Measurements from ENCODE around the gene SDF2. TPM values are rescaled to one million over a fixed set of nuclear protein-coding genes. Genes with fewer than 3 reads are reported as not detected.

The SDF2 gene, protein sequence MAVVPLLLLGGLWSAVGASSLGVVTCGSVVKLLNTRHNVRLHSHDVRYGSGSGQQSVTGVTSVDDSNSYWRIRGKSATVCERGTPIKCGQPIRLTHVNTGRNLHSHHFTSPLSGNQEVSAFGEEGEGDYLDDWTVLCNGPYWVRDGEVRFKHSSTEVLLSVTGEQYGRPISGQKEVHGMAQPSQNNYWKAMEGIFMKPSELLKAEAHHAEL
- polyA plus RNA-seq (ENCODE audit: low read depth in 6 of 6): 10 to 100 TPM; 46.0 to 76.5 (median 61.7) TPM

DNA sequence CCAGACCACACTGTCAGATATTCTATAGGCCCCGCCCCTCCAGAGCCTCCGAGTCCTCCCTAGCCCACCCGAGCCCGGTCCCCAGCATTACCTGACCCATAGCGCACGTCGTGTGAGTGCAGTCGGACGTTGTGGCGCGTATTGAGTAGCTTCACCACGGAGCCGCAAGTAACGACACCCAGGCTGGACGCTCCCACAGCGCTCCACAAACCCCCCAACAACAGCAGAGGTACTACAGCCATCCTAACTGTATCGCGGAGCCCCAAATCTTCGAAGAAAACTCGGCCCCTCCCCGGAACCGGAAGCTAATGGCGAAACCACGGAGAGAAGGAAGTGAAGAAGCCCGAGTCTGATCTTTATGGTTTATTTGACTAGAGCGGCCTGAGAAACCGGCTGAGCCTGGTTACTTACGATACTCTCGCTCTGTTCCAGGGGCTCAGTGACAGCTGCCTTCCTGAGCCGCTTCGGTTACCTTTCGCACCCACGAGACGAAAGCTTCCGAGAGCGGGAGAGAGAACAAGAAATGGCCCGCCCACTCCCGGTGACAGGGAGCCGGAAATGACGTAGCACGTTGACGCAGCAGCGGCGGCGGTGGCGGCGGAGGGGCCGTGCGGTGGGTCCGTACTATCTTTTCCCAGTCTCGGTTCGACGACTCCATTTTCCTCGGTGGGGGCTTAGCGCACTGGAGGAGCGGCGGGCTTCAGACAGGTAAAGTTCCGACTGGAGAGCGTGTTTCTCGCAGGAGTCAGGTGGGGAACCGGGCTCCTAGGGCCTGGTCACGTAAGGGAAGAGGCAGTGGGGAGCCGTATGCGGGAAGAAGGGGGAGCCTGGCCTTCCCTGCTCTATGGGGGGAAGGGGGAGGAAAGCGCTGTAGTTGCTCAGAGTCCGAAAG lies at the start of gene SDF2, which contains the start of gene SUPT6H:
TSS of gene SDF2 (minus strand) at position 272 of the 892 bp plus-strand sequence. CDS start at position 242, 30 bp downstream.
TSS of gene SUPT6H (plus strand) at position 571 of the 892 bp plus-strand sequence. CDS start 11,197 bp downstream, outside the sequence.
- H3K27ac Mint-ChIP-seq: peak within 1 kb of the TSS; percentile 99 to 100 (median 100)
- peak; percentile 85 to 89 for ATAC-seq (ENCODE audit: low read depth in 2 of 2)
- H3K36me3 Mint-ChIP-seq: peaks cover 4 to 8% of the 10 kb centered on the region in 2 donors
- H3K9me3 Mint-ChIP-seq: no peaks in the 10 kb centered on the region
- peaks cover 49 to 63% (median 57%) of the 10 kb centered on the region in 3 donors for H3K4me1 Mint-ChIP-seq
- H3K4me3 Mint-ChIP-seq: peak within 1 kb of the TSS; percentile 95 to 100 (median 98)
- DNase-seq: peak; percentile 94
- no peaks in the 10 kb centered on the region for H3K27me3 Mint-ChIP-seq

DNA sequence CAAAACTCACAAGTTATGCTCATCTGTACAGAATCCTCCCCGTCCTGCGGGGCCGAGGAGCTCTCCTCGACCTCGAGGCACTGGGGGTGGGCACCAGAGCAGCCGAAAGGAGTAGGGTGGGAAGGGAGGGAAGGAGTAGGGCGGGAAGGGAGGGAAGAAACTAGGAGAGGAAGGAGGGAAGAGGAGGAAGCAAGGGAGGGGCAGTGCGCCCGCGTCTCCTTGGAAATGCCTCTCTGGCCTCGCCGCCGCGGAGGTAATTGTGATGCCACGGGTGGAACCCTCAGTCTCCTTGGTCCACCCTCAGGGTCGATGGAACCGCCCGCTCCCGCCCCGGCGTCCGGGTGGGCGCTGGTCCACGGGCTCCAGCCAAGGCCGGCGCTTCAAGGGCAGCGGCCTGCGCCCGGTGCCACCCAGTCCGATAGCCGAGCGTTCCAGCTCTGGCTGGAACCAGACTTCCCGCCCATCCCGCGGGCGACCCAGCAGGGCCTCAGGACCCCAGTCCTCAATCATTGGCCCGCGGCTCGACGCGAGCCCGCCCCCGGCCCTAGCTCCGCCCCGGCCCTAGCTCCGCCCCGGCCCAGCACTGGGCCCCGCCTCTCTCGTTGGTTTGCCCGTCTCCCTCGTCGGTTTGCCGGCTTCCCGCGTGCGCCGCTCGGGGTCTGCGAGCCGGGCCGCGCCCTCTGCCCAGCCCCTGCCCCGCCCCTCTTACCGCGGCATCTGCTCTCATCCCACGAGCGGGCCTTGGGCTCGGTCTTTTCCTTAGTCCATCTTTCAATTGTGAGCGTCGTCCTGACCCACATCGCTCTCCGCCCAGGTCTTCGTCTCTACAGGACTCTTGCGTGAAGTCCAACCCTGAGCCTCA lies 49.4 kb upstream of the SDF2 start:
- Mint-ChIP-seq H3K4me1 (peaks cover 21 to 22% (median 21%) of the 10 kb centered on the region in 3 donors), H3K4me3 (peak overlapping the region; percentile 77 to 95 (median 93)), H3K27me3 (no peaks in the 10 kb centered on the region), H3K27ac (peak overlapping the region; percentile 76 to 98 (median 90)), H3K36me3 (no peaks in the 10 kb centered on the region), H3K9me3 (no peaks in the 10 kb centered on the region)
- DNase-seq (peak; percentile 86), ATAC-seq (ENCODE audit: low read depth in 2 of 2) (peak; percentile 84 to 86)

DNA sequence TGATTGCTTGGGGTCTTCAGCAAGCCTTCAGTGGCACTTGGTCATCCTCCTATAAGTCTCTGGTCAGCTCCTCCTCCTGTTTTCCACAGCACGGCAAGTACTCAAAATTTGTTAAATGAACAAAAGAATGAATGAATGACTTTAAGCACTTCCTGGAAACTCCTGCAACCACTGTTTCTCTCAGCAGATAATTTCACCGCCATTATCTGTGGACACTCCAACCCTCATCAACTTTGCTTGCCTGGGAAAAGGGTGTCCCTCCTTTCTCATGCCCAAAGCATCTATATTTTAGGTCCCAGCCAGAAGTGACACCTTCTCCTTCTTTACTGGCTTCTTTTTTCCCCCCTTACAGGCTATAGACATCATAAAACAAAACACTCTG lies 45.6 kb upstream of the SDF2 start:
- Mint-ChIP-seq H3K4me3 (peak overlapping the region in 1 of 8 donors; percentile 1), H3K27me3 (no peaks in the 10 kb centered on the region), H3K9me3 (no peaks in the 10 kb centered on the region), H3K36me3 (peaks cover 0 to 15% of the 10 kb centered on the region in 2 donors), H3K27ac (peak overlapping the region in 2 of 6 donors; percentile 66 to 88), H3K4me1 (peaks cover 13 to 23% (median 17%) of the 10 kb centered on the region in 3 donors)
- DNase-seq (no peak), ATAC-seq (ENCODE audit: low read depth in 2 of 2) (no peak)

DNA sequence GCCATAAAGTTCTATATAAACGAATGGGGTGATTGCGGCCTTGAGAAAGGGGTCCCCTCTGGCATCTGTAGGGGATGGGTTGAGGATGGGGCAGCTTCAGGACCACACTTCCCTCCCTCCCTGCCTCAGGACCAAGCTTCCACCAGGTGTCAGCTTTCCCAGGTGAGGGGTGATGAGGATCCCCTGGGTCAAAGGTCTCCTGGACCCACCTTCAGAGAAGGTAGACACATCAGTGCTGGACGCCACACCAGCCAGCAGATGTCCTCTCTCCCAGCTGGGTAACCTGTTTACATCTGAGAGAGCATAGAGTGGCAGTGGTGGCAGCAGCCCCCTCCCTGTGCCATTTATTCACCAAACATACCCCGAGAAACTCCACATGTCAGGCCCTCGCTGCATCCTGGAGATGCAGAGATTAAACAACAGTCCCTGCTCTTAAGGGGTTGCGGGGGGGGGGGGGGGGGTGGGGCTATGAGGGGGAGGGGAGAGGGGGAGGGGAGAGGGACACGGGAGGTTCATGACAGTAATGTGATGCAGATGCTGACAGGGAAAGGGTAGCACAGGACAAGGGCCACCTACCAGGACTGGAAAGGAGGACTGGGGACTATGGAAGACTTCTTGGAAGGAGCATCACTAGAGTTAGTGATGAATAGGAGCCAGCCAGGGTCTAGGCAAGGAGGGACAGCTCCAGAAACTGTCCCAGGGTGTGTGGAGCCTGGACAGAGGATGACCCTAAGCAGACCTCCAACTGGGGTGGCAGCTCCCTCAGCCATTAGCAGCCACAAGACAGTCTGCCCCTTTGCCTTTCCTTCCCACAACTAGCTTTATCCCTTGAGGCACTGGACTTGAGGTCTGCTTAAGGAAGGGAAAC lies 45.0 kb upstream of the SDF2 start:
- no peaks in the 10 kb centered on the region for H3K9me3 Mint-ChIP-seq
- H3K36me3 Mint-ChIP-seq: peaks cover 0 to 18% of the 10 kb centered on the region in 2 donors
- H3K27ac Mint-ChIP-seq: peak overlapping the region in 1 of 6 donors; percentile 47
- H3K4me1 Mint-ChIP-seq: peaks cover 9 to 17% (median 10%) of the 10 kb centered on the region in 3 donors
- peak overlapping the region in 1 of 8 donors; percentile 1 for H3K4me3 Mint-ChIP-seq
- ATAC-seq (ENCODE audit: low read depth in 2 of 2) (no peak), DNase-seq (no peak)
- H3K27me3 Mint-ChIP-seq: no peaks in the 10 kb centered on the region

DNA sequence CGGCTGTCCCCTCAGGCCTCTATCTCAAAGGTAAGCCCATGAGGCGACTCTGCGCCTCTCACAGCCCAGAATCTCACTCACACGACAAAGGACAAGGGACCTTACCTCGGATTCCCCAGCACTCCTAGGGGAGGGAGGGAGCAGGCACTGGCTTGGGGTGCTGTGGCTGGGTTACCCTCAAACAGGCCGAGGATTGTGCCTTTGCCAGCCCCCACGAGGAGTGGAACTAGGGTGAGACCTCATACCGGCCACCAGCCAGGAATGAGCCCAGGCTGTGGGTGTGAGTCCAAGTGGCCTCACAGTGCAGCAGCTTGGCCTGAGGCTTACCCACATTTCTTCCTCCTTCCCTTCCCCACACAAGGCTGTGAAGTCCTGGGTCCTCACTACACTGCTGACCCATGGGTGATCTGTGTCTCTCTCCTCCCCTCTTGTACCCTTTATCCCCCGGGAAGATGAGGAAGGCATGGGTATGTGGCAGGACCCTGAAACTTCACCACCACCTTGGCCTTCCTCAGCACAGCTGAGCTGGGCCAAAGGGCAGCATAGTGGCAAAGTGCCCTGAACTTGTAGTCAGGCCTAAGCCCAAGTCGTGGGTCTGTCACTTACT lies 44.1 kb upstream of the SDF2 start:
- Mint-ChIP-seq H3K27ac (peak overlapping the region in 4 of 6 donors; percentile 3 to 90 (median 76)), H3K9me3 (no peaks in the 10 kb centered on the region)

DNA sequence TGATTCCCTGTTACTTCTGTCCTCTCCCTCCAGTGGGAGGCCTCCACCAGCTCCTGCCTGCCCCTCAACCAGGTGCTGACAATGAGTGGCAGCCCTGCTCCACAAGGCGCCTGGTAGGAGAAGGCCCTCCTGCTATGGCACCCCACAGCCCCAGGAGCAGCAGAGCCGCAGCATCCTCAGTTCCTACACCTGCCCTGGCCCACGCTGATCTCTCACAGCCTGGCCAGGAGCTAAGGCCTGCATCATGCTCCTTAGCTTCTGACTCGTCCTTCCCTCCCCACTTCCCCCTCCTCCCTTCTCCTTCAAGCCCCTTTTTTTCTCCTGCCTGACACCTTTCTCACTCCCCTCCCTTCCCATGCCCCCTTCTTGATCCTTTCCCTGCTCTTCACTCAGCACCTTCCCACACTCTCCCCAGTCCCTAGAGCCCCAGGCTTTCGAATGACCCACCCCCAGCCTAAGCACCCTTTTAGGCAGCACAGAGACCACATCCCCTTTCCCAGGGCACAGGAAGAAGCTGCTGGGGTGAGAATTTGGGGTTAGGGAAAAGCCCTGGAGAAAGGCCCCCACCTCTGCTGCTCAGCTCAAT lies 43.5 kb upstream of the SDF2 start:
- Mint-ChIP-seq H3K27me3 (no peaks in the 10 kb centered on the region), H3K36me3 (peaks cover 0 to 25% of the 10 kb centered on the region in 2 donors), H3K4me1 (peaks cover 0 to 8% (median 3%) of the 10 kb centered on the region in 3 donors), H3K27ac (peak overlapping the region in 3 of 6 donors; percentile 73 to 90 (median 80)), H3K9me3 (no peaks in the 10 kb centered on the region), H3K4me3 (peak overlapping the region in 1 of 8 donors; percentile 52)
- ATAC-seq (ENCODE audit: low read depth in 2 of 2): no peak
- no peak for DNase-seq

More for the DNA sequence above, 44.1 kb upstream of the SDF2 start:
- ATAC-seq (ENCODE audit: low read depth in 2 of 2) (no peak), DNase-seq (no peak)
- H3K36me3 Mint-ChIP-seq: peaks cover 0 to 23% of the 10 kb centered on the region in 2 donors
- H3K4me1 Mint-ChIP-seq: peaks cover 6 to 12% (median 9%) of the 10 kb centered on the region in 3 donors
- no peaks in the 10 kb centered on the region for H3K27me3 Mint-ChIP-seq
- no peak overlapping the region for H3K4me3 Mint-ChIP-seq

DNA sequence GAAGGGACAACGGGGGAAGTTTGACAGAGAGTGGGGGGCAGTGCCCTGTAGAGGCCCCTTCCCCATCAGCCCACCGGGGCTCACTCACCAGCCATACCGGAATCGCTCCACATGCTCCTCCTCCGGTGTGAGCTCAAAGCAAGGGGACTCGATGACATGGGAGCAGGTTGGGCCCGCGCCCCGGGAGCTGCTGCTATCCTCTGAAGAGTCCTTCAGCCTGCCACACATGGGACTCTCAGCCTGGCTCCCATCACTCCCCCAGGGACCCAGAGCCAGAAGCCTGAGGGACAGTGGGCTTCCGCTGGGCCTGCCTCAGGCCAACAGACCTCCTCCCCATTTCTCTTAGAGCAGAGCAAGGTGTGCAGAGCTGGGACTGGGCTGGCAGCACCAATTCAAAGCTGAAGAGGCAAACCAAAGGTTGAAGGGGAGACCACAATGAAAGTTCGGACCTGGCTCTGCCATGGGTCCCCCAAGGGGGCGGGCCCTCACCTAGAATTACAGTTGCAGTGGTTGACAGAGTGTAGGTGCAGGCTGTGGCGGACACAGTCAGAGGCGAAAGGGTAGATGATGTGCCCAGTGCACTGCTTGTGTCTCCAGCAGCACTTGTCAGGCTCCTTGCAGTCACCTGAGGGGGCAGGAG lies 42.6 kb upstream of the SDF2 start:
- DNase-seq: no peak
- no peak for ATAC-seq (ENCODE audit: low read depth in 2 of 2)
- Mint-ChIP-seq H3K9me3 (no peaks in the 10 kb centered on the region), H3K27ac (peak overlapping the region in 4 of 6 donors; percentile 13 to 86 (median 62)), H3K36me3 (peaks cover 0 to 25% of the 10 kb centered on the region in 2 donors), H3K4me1 (peaks cover 0 to 8% (median 0%) of the 10 kb centered on the region in 3 donors), H3K27me3 (no peaks in the 10 kb centered on the region), H3K4me3 (no peak overlapping the region)

DNA sequence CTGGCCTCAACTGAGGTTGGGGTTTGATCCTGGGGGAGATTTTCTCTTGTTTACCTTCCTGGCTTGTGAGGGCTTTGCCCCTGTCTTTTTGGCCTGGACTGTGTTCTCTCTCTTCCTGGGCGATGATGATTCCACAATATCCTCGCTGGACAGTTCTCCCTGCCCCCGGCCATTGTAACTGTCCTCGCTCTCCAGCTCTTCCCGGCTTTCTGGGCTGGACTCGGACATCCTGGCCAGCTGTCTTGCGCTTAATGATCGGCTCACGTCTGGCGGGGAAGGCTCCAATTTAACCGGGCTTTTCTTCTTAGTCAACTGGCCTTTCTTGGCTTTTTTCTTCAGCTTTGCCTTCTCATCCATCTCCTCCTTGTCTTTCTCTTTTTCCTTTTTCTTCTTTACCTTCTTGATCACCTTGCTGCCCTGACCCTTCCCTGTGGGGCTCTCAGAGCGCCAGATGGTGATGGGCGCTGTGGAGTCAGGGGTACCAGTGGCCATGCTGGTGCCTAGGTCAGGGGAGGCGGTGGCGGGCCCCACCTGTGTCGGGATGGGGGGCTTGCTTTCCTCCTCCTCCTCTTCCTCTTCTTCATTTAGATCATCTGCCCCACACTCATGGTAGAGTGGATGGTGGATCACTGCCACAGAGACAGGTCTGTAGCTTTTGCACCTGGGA lies 42.0 kb upstream of the SDF2 start:
- H3K9me3 Mint-ChIP-seq: no peaks in the 10 kb centered on the region
- DNase-seq: no peak
- peaks cover 0 to 8% (median 0%) of the 10 kb centered on the region in 3 donors for H3K4me1 Mint-ChIP-seq
- H3K36me3 Mint-ChIP-seq: peaks cover 0 to 26% of the 10 kb centered on the region in 2 donors
- ATAC-seq (ENCODE audit: low read depth in 2 of 2): no peak
- H3K27me3 Mint-ChIP-seq: no peaks in the 10 kb centered on the region
- H3K27ac Mint-ChIP-seq: peak overlapping the region in 5 of 6 donors; percentile 9 to 74 (median 70)
- H3K4me3 Mint-ChIP-seq: no peak overlapping the region

DNA sequence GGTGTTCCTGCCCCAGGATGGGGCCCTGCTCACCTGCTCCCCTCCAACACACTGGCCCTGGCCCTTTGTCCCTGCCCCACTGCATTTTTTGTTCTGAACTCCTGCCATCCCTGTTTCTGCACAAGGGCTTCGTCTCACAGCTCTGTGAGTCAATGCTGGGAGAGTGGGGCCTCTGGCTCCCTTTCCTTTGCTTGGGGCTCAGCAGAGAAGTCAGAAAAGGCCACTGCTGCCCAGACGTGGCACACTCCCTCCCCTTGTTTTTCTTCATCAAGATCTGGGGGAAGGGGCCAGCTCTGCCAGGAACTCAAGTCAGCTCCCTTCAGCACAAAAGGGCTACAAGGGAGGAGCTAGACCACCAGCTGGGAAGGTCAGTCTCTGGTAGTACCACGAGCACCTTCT lies 41.0 kb upstream of the SDF2 start:
- no peaks in the 10 kb centered on the region for H3K9me3 Mint-ChIP-seq
- H3K36me3 Mint-ChIP-seq: peaks cover 0 to 32% of the 10 kb centered on the region in 2 donors
- no peak for DNase-seq
- peaks cover 0 to 4% (median 0%) of the 10 kb centered on the region in 3 donors for H3K4me1 Mint-ChIP-seq
- H3K27ac Mint-ChIP-seq: peak overlapping the region in 2 of 6 donors; percentile 21 to 74
- ATAC-seq (ENCODE audit: low read depth in 2 of 2): no peak
- no peak overlapping the region for H3K4me3 Mint-ChIP-seq
- no peaks in the 10 kb centered on the region for H3K27me3 Mint-ChIP-seq

DNA sequence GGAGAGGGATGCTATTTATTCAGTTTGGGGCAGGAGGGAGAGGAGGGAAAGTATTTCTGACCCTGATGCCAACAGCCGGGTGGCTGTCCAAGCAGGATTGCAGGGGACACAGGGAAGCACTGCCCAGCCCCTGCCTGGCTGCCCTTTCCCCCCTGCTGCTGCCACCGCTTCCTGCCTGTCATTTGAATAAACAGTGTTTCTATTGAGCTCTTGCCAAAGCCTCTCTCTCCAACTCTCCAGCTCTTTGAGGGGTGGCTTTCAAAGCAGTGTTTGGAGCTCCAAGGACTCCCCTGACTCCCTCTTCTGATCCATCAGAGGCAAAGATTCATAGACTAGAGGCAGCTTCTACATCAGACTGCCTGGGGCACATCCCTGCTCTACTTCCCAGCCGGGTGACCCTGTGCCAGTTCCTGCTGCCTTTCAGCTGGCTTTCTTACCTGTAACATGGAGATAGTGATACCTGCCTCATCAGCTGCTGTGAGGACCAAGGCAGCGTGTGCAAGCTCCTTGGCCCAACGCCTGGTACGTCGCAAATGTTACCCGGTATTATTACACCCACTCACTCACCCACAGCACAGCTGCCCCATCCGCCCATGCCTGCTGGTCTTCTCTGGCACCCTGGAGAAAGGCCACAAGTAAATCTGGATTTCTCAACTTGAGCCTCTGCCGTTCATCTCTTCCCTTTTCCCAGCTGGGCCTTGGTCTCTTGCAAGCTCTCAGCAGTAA lies 40.5 kb upstream of the SDF2 start:
- H3K4me1 Mint-ChIP-seq: peaks cover 0 to 4% (median 0%) of the 10 kb centered on the region in 3 donors
- no peak overlapping the region for H3K4me3 Mint-ChIP-seq
- no peak for DNase-seq
- no peaks in the 10 kb centered on the region for H3K27me3 Mint-ChIP-seq
- no peak for ATAC-seq (ENCODE audit: low read depth in 2 of 2)
- peak overlapping the region in 3 of 6 donors; percentile 21 to 74 (median 60) for H3K27ac Mint-ChIP-seq
- peaks cover 0 to 32% of the 10 kb centered on the region in 2 donors for H3K36me3 Mint-ChIP-seq
- no peaks in the 10 kb centered on the region for H3K9me3 Mint-ChIP-seq

Data from naive B cell (primary cell).